Erythroblast (primary cell): Measurements from ENCODE around the gene PSMA3.

Experiments used
- GATA1 ChIP-seq: IDR thresholded peaks from 2 replicates; pipeline ENCODE4 v1.6.1; 2011; ENCODE audit warnings: low read depth, mild to moderate bottlenecking, control low read depth, low read length, moderate library complexity
- POLR2A ChIP-seq: IDR thresholded peaks from 2 replicates; pipeline ENCODE4 v1.6.1; 2011; ENCODE audit warnings: mild to moderate bottlenecking, low read length

DNA sequence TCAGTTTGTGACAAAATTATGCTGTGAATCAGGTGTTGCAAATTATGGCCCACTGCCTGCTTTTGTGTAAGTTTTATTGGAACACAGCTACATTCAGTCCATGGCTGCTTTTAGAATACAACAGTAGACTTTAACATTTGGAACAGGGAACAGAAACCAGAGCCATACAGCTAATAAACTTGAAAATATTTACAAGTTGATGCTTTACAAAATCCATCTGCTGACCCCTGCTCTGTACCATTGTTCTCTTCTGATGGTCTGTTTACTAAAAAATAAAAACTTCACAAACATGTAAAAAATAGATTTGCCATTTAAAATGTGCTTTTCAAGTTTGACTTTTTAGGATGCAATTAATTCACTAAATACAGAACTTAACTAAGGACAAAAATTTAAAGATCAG, 20.8 kb downstream of the PSMA3 start:
- TF ChIP-seq POLR2A (no peak), GATA1 (no peak)
